Neural cell (in vitro differentiated cells): Measurements from ENCODE around the gene PHF21A.

Source experiments
- EP300 ChIP-seq: fragments of 450-650 bp; conservative IDR thresholded peaks from 2 replicates; pipeline ENCODE4 v1.6.1; 2014; ENCODE audit warnings: antibody characterized with exemption, mild to moderate bottlenecking, moderate library complexity; ENCODE audit not compliant: poor library complexity, severe bottlenecking
- EZH2 ChIP-seq: fragments of 200-600, 300-800 bp; shearing (Covaris generic), sonication (generic); IDR thresholded peaks from 2 replicates; pipeline ENCODE4 v1.6.1; 2014; ENCODE audit warnings: antibody characterized with exemption, low read length, borderline replicate concordance, mild to moderate bottlenecking; ENCODE audit not compliant: insufficient read depth, poor library complexity, severe bottlenecking
- POLR2AphosphoS5 ChIP-seq: IDR thresholded peaks from 2 replicates; pipeline ENCODE4 v1.6.1; 2012
- TAF1 ChIP-seq: IDR thresholded peaks from 2 replicates; pipeline ENCODE4 v1.6.1; 2012; ENCODE audit warnings: low read depth
- TF ChIP-seq, protein P1 (sequence below): fragments of 450-650 bp; IDR thresholded peaks from 2 replicates; pipeline ENCODE4 v1.5.1; 2014; ENCODE audit warnings: antibody characterized with exemption, mild to moderate bottlenecking, moderate library complexity; ENCODE audit not compliant: poor library complexity, severe bottlenecking

DNA sequence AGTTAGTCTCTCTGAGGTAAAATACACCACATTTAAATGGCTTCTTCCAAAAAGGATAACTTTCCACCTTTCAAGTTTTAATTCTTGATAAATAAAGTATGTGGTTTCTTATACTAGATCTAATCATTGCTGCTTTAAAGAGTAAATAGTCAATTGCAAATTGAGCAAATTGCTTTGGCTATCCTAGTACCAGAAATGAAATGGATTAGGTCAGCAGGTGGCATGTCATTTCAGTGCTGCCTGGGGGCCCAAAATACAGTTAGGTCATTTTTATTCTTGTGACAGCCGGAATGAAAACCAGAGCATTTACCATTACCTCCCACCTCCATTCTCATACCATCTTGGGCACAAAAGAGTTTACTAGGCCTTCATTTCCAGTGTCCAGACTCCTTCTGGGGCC is 70.2 kb downstream of the PHF21A start:
- TF ChIP-seq POLR2AphosphoS5 (no peak), EZH2 (no peak), EP300 (no peak), TAF1 (no peak)
- TF ChIP-seq, protein P1, sequence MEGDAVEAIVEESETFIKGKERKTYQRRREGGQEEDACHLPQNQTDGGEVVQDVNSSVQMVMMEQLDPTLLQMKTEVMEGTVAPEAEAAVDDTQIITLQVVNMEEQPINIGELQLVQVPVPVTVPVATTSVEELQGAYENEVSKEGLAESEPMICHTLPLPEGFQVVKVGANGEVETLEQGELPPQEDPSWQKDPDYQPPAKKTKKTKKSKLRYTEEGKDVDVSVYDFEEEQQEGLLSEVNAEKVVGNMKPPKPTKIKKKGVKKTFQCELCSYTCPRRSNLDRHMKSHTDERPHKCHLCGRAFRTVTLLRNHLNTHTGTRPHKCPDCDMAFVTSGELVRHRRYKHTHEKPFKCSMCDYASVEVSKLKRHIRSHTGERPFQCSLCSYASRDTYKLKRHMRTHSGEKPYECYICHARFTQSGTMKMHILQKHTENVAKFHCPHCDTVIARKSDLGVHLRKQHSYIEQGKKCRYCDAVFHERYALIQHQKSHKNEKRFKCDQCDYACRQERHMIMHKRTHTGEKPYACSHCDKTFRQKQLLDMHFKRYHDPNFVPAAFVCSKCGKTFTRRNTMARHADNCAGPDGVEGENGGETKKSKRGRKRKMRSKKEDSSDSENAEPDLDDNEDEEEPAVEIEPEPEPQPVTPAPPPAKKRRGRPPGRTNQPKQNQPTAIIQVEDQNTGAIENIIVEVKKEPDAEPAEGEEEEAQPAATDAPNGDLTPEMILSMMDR = no peak
